Caki2 (cell line): ENCODE data around the gene GPC1. TPM values are rescaled to one million over a fixed set of nuclear protein-coding genes. Genes with fewer than 3 reads are reported as not detected.

Experiments
- DNase-seq: peaks from one replicate; pipeline ENCODE4 v3.0.0-alpha.2; 2015; ENCODE audit warnings: low read depth
- in situ Hi-C: cut with HindIII; loops from 2 replicates; pipeline ENCODE4 v1.10.0; 2016; ENCODE audit warnings: low sequenced_read_pairs, low pct_unique_long_range_greater_than_20kb, mixed read lengths
- total RNA-seq: library from RNA; depleted of rRNA; stranded (reverse); fragments of >200 nt; shearing (Covaris generic); gene quantifications from 2 replicates; pipeline ENCODE4 v1.2.3, GENCODE V29; 2014; ENCODE audit warnings: low replicate concordance

The GPC1 gene
- total RNA-seq, 1 experiment from 2014 or later: 134 TPM

DNA sequence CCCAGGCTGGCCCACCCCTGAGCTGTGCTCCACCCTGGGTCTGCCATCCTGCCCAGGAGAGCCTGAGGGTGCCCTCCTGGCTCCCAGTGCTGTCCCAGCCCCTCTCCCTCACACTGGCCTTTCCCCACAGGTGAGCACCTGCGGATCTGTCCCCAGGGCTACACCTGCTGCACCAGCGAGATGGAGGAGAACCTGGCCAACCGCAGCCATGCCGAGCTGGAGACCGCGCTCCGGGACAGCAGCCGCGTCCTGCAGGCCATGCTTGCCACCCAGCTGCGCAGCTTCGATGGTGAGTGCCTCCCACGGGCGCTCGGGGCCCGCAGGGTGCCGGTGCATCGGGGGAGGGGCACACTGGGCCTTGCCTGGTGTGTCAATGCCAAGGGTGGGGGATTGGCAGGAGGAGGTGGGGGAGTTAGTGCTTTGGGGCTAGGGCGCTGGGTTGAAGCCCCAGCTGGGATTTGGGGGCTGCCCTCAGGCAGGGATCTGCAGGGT lies 23.5 kb downstream of the GPC1 start:
- in situ Hi-C loops: no loop called here
- no peak for DNase-seq

DNA sequence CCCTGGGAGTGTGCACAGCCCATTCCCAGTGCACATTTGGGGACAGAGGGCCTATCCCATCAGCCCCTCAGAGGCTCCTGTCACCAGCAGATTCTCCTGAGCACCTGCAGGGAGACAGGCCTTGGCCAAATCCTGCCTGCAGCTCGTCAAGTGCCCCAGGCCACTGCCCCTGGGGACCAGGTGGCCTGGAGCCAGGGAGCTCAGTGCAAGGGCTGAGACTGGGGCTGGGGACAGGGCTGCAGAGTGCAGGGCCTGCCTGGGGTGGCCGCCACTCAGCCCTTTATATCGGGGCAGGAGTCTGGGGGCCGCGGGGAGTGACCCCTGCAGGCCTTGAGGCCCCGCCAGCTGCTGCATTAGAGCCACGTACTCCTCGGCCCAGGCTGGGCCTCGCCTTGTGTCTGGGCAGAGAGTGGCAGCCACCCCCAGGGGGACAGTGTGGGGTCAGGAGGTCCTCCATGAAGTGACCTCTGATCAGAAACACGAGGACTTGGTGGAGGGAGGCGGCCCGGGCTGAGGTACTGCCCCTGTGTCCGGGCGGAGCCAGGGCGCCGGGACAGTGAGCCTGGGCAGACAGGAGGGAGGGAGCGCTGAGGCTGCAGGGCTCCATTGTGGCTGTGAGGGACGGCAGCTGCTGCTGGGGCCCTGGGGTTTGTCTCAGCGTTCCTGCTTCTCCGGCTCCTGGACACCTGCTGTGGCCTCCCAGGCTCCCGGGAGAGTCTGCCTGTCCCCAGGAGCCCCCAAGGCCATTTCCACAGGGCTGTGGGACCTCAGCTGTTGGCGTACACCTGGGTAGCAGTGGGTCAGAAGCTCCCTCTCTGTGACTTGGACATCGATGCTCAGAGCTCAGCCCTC lies 24.2 kb downstream of the GPC1 start:
- in situ Hi-C loops: no loop called here
- no peak for DNase-seq

DNA sequence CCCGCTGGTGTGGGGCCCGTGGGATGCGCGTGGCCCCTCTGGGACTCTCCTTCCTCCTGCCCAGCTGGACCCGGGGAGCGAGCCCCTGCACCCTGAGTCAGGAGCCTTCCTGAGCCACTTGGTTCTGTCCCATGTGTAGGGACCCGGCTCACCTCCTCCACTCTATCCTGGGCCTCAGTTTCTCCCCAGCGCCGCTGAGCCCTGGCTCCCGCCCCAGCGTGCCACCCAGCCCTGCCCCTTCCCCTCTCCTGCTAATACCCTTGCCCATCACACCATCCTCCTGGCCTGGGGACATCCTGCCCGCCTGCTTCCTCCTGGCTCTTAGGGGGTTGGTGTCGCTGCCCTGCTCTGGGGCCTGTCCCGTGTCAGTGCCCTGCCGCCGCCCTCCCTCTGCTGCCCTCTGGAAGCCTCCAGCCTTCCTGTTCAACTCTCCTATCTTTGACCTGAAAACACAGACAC lies 24.8 kb downstream of the GPC1 start:
- no peak for DNase-seq
- in situ Hi-C loops: no loop called here

DNA sequence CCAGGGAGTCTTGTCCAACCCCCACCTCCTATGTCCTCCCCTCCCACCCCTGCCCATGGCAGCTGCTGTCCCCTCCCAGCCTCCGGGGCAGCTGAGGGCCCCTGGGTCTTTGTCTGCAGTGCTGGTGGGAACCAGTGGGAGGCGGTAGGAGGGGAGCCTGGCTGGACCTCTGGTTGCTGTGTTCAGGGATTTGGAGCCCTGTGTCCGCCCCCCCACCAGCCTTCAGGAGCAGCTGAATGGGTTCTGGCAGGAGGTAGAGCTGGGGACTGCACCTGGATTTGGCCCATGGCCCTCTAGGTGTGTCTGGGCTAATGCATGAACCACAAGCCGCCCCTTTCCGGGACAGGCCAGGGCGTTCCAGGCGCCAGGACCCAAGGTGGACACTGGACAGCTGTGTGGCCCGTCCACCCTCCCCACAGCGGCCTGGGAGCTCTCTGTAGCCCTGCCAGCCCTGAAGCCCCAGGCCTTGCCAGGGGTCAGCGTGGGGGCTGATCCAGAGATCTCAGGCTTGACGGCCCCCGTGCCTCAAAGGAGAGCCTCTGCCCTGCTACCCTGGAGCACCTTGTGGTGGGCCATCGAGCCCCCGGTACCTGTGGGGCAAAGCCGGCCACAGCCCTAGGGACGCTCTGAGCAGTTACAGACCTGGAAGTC lies 25.4 kb downstream of the GPC1 start:
- DNase-seq: no peak
- in situ Hi-C loops: no loop called here

DNA sequence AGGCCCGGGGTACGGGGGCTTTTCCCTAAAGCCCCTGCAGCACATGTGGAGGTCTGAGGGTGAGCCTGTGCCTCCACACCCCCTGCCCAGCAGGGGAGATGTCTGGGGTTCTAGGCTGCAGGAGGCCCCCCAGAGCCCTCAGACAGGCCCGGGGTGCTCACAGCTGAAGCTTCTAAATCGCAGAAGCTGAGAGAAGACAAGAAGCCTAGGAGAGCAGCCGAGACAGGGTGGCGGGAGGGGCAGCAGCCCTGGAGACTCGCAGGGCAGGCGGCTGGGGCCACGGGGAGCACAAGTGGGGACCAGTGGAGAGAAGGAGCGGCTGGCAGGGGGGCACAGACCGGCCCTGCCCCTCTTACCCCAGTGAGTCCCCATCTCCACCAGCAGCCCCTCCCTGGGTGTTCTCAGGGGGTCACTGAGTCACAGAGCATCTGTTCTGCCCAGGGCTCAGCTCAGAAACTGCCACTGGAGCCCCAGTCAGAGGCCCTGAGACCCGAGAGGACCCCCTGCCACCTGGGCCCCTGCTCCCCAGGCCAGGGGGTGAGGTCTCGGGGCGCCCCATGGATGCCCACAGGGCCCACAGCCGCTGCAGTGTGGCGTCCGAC lies 26.1 kb downstream of the GPC1 start:
- in situ Hi-C loops: no loop called here
- no peak for DNase-seq

DNA sequence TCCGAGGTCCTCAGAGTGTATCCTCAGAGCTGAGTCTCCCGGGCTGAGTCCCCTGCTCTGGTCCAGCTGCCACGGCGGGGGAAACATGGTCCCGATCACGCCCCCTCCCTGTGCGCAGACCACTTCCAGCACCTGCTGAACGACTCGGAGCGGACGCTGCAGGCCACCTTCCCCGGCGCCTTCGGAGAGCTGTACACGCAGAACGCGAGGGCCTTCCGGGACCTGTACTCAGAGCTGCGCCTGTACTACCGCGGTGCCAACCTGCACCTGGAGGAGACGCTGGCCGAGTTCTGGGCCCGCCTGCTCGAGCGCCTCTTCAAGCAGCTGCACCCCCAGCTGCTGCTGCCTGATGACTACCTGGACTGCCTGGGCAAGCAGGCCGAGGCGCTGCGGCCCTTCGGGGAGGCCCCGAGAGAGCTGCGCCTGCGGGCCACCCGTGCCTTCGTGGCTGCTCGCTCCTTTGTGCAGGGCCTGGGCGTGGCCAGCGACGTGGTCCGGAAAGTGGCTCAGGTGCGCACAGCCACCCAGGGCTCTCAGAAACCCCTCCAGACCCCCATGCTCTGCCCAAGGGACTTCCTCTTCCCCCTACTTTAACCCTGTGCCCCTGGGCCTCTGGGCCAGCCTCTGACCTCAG lies 26.7 kb downstream of the GPC1 start:
- in situ Hi-C loops: no loop called here
- no peak for DNase-seq

DNA sequence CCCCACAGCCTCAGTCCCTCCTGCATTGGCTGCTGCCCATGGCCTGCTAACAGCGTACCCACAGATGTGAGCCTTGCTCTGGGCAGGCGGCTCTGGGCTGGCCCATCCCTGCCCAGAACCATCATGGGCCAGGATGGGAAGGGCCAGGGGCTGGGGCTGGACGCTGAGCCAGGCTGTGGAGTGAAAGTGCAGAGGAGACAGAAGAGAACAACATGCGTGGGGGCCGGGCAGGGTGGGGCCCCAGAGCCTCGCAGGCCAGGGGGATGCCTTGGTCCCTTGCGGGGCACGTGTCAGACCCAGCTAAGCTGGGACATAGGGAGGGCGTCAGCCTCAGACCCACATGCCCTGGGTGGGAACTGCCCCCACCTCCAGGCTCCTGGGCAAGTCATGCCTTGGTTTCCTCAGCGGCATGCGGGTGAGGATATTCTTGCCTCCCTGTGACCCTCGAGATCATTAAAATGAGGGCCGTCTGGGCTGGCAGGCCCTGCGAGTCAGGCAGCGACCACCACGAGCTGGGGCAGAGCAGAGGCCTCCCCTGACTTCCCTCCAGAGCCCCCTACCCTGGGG lies 27.3 kb downstream of the GPC1 start:
- DNase-seq: no peak
- in situ Hi-C loops: no loop called here

DNA sequence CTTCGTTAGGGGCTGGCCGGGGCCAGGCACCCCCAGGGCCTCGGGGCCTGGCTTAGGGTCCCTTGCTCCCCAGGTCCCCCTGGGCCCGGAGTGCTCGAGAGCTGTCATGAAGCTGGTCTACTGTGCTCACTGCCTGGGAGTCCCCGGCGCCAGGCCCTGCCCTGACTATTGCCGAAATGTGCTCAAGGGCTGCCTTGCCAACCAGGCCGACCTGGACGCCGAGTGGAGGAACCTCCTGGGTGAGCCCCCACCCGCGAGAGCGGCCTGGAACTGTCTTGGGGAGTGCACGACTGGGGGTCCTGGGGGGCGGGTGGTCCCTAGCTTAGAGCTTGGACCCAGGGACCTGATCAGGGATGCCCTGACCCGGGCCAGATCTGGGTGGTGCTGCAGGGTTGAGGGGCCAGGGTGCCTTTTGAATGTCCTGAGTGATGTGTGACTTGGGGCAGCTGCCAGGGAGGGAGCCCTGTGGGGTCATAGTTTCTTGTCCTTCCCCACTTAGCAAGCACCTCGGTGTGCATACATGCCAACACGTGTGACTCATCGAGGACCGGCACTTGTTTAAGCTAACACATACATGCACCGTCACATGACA lies 27.9 kb downstream of the GPC1 start:
- in situ Hi-C loops: no loop called here
- DNase-seq: no peak

DNA sequence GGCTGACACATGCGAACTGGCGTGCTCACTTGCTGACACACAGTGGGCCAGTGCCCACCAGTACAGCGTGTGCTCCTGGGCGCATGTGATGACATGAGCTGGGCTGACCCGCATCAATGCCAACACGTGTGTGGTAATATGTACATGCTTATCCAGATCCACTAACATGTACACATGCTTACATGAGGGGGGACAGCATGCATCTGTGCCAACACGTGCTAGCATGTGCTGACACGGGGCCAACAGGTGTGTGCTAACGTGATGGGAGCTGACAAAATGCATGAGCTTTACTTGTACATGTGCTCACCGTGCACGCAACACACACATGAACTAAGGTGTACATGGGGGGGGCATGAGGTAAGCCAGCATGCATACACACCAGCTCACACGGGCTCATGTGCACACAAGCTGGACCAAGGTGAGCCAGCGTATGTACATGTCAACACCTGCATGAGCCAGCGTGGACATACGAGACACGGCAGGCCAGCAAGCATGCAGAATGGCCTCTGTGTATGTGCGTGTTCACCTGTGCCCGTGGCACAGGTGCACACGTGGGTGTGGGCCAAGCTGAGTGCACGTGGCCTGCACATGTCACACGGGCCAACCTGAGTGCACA lies 28.5 kb downstream of the GPC1 start:
- in situ Hi-C loops: no loop called here
- no peak for DNase-seq

DNA sequence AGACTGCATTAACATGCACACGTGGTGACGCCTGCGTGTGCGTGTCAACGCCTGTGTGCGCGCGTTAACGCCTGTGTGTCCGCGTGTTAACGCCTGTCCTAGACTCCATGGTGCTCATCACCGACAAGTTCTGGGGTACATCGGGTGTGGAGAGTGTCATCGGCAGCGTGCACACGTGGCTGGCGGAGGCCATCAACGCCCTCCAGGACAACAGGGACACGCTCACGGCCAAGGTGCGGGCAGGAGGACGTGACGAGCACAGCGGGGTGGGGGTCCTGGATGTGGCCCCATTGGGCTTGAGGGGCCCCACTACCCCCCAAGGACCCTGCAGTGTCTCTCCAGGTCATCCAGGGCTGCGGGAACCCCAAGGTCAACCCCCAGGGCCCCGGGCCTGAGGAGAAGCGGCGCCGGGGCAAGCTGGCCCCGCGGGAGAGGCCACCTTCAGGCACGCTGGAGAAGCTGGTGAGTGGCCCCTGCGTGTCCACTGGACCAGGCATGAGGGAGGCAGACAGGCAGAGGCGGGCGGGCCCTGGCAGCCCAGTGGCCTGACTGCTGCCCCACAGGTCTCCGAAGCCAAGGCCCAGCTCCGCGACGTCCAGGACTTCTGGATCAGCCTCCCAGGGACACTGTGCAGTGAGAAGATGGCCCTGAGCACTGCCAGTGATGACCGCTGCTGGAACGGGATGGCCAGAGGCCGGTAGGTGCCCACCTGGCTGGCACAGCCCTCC lies 29.2 kb downstream of the GPC1 start:
- in situ Hi-C loops: no loop called here
- DNase-seq: no peak

DNA sequence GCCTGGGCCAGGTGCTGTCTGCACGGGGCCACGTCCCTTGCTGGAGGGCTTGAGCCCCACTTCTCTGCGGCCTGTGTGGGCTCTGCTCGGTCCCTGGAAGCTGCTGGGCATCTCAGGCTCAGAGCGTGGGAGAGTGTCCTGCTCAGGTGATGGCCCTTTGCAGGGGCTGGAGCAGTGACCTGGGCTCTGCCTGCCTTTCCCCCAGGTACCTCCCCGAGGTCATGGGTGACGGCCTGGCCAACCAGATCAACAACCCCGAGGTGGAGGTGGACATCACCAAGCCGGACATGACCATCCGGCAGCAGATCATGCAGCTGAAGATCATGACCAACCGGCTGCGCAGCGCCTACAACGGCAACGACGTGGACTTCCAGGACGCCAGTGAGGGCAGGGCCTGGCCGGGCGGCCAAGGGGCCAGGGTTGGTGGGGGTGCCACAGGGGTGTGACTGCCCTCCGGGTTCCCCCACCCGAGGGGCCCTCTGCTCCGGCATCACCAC lies 29.9 kb downstream of the GPC1 start:
- in situ Hi-C loops: no loop called here
- DNase-seq: no peak

DNA sequence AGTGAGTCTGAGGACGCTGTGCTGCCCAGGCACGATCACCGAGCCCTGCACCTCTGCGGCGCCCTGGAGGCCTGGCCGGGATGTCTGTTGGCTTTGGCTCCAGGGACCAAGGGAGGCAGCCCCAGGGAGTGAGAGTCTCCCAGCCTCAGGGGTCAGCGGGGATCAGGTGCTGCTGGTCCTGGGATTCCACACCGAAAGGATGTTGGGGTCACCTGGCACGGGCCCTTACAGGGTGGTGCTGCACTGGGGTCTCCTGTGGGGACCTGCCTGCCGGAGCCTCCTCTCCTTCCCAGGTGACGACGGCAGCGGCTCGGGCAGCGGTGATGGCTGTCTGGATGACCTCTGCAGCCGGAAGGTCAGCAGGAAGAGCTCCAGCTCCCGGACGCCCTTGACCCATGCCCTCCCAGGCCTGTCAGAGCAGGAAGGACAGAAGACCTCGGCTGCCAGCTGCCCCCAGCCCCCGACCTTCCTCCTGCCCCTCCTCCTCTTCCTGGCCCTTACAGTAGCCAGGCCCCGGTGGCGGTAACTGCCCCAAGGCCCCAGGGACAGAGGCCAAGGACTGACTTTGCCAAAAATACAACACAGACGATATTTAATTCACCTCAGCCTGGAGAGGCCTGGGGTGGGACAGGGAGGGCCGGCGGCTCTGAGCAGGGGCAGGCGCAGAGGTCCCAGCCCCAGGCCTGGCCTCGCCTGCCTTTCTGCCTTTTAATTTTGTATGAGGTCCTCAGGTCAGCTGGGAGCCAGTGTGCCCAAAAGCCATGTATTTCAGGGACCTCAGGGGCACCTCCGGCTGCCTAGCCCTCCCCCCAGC lies 30.5 kb downstream of the GPC1 start:
- in situ Hi-C loops: no loop called here
- DNase-seq: no peak

DNA sequence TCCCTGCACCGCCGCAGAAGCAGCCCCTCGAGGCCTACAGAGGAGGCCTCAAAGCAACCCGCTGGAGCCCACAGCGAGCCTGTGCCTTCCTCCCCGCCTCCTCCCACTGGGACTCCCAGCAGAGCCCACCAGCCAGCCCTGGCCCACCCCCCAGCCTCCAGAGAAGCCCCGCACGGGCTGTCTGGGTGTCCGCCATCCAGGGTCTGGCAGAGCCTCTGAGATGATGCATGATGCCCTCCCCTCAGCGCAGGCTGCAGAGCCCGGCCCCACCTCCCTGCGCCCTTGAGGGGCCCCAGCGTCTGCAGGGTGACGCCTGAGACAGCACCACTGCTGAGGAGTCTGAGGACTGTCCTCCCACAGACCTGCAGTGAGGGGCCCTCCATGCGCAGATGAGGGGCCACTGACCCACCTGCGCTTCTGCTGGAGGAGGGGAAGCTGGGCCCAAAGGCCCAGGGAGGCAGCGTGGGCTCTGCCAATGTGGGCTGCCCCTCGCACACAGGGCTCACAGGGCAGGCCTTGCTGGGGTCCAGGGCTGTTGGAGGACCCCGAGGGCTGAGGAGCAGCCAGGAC lies 31.2 kb downstream of the GPC1 start:
- no peak for DNase-seq
- in situ Hi-C loops: no loop called here

DNA sequence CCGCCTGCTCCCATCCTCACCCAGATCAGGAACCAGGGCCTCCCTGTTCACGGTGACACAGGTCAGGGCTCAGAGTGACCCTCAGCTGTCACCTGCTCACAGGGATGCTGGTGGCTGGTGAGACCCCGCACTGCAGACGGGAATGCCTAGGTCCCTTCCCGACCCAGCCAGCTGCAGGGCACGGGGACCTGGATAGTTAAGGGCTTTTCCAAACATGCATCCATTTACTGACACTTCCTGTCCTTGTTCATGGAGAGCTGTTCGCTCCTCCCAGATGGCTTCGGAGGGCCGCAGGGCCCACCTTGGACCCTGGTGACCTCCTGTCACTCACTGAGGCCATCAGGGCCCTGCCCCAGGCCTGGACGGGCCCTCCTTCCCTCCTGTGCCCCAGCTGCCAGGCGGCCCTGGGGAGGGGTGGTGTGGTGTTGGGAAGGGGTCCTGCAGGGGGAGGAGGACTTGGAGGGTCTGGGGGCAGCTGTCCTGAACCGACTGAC lies 31.7 kb downstream of the GPC1 start:
- in situ Hi-C loops: no loop called here

DNA sequence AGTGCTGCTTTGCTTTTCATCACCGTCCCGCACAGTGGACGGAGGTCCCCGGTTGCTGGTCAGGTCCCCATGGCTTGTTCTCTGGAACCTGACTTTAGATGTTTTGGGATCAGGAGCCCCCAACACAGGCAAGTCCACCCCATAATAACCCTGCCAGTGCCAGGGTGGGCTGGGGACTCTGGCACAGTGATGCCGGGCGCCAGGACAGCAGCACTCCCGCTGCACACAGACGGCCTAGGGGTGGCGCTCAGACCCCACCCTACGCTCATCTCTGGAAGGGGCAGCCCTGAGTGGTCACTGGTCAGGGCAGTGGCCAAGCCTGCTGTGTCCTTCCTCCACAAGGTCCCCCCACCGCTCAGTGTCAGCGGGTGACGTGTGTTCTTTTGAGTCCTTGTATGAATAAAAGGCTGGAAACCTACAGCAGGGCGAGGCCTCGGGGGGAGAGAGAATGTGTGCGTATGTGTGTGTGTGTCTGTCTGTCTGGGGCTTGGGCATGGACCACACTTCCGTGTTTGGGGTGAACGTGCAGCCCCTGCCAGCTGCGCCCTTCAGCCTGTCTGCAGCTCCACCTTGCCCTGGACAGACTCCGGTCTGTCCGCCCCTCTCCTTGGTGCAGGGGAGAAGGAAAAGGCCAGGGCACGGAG lies 32.3 kb downstream of the GPC1 start:
- in situ Hi-C loops: no loop called here
- no peak for DNase-seq

More for the DNA sequence above, 31.7 kb downstream of the GPC1 start:
- DNase-seq: no peak
